B cell (primary cell): Measurements from ENCODE around the gene KCNQ5. TPM values are rescaled to one million over a fixed set of nuclear protein-coding genes. Genes with fewer than 3 reads are reported as not detected.

Source experiments
- ATAC-seq: fragments of 200-7000 bp; cut with Tn5 transposase; one replicate; pipeline ENCODE4 v1.10.0; 2021; ENCODE audit warnings: low read depth, mild to moderate bottlenecking, moderate number of reproducible peaks, moderate library complexity
- CTCF ChIA-PET: fragments of 350-600 bp; sonication (Branson Sonifier 250); formaldehyde crosslinking; loops from one replicate; lab custom pipeline; 2021; ENCODE audit warnings: antibody characterized with exemption, inconsistent platforms; lab: Charles Lee
- POLR2A ChIA-PET: fragments of 350-600 bp; sonication (Branson Sonifier 250); formaldehyde crosslinking; loops from one replicate; lab custom pipeline; 2021; ENCODE audit warnings: antibody characterized with exemption; lab: Charles Lee
- DNase-seq: peaks from one replicate; pipeline ENCODE4 v3.0.0; 2013
- H2AFZ ChIP-seq: 2 replicates; pipeline ENCODE4 v1.6.1; 2012; ENCODE audit warnings: mild to moderate bottlenecking, low read depth, low read length; ENCODE audit not compliant: insufficient read depth, poor library complexity, severe bottlenecking
- H3K27ac ChIP-seq, 2 donors: 1 replicate in 1 of 2; 2 replicates in 1 of 2; pipeline ENCODE4 v1.5.1; 2012 to 2013; ENCODE audit warnings: low read length in 2 of 2, mild to moderate bottlenecking in 2 of 2, moderate library complexity in 1 of 2
- H3K27me3 ChIP-seq, 4 experiments: fragments of 200-600 bp in 1 of 4; sonication (generic) in 1 of 4; replicated peaks in 1 of 4; 1 replicate in 2 of 4; 2 replicates in 2 of 4; pipeline versions ENCODE4 v1.6.1 to v1.7.0; 2013 to 2016; ENCODE audit warnings: low read length in 3 of 4, mild to moderate bottlenecking in 2 of 4, mixed read lengths in 1 of 4, moderate library complexity in 1 of 4; ENCODE audit not compliant: insufficient read depth in 4 of 4, control insufficient read depth in 3 of 4; ENCODE audit errors: control extremely low read depth in 1 of 4
- H3K36me3 ChIP-seq, 2 experiments: replicated peaks in 1 of 2; 1 replicate in 1 of 2; 2 replicates in 1 of 2; pipeline versions ENCODE4 v1.6.1 to v1.7.1; 2013; ENCODE audit warnings: low read length in 1 of 2; ENCODE audit not compliant: insufficient read depth in 2 of 2, control insufficient read depth in 1 of 2; ENCODE audit errors: control extremely low read depth in 1 of 2, extremely low read depth in 1 of 2
- H3K4me1 ChIP-seq, 2 donors: fragments of 200-600 bp in 1 of 2; sonication (generic) in 1 of 2; 1 replicate in 1 of 2; 2 replicates in 1 of 2; pipeline versions ENCODE4 v1.5.1 to v1.6.1; 2013 to 2017; ENCODE audit warnings: low read length in 2 of 2; ENCODE audit not compliant: control insufficient read depth in 2 of 2, insufficient read depth in 2 of 2
- H3K4me2 ChIP-seq: replicated peaks from 2 replicates; pipeline ENCODE3; 2012; ENCODE audit warnings: mild to moderate bottlenecking, low read depth, low read length; ENCODE audit not compliant: poor library complexity, severe bottlenecking
- H3K4me3 ChIP-seq, 5 experiments: fragments of 200-600 bp in 1 of 5; sonication (generic) in 1 of 5; 1 replicate in 3 of 5; 2 replicates in 2 of 5; pipeline versions ENCODE4 v1.5.1 to v1.7.0; 2011 to 2016; ENCODE audit warnings: low read length in 4 of 5, mild to moderate bottlenecking in 4 of 5, low read depth in 2 of 5, control low read depth in 1 of 5, moderate library complexity in 1 of 5; ENCODE audit not compliant: insufficient read depth in 1 of 5; ENCODE audit errors: control extremely low read depth in 1 of 5, extremely low read depth in 1 of 5
- H3K79me2 ChIP-seq: fragments of 200-600 bp; sonication (generic); one replicate; pipeline ENCODE4 v1.6.0; 2016; ENCODE audit warnings: low read length; ENCODE audit not compliant: control insufficient read depth, insufficient read depth
- H3K9ac ChIP-seq: fragments of 200-600 bp; sonication (generic); 2 replicates; pipeline ENCODE4 v1.6.1; 2017; ENCODE audit warnings: mild to moderate bottlenecking, low read length, moderate library complexity
- H3K9me3 ChIP-seq, 3 donors: one replicate each; pipeline versions ENCODE4 v1.6.1 to v1.7.1; 2013; ENCODE audit warnings: low read length in 2 of 3; ENCODE audit not compliant: control insufficient read depth in 2 of 3, insufficient read depth in 1 of 3; ENCODE audit errors: control extremely low read depth in 1 of 3
- H4K20me1 ChIP-seq: 2 replicates; pipeline ENCODE4 v1.6.0; 2012; ENCODE audit warnings: mild to moderate bottlenecking, low read length; ENCODE audit not compliant: insufficient read depth, control insufficient read depth, poor library complexity, severe bottlenecking
- H3K27ac Mint-ChIP-seq: one replicate; pipeline ENCODE4 v1.8.0; 2021; ENCODE audit warnings: mixed read lengths
- H3K27me3 Mint-ChIP-seq: one replicate; pipeline ENCODE4 v1.8.0; 2021; ENCODE audit warnings: mixed read lengths
- H3K4me1 Mint-ChIP-seq: one replicate; pipeline ENCODE4 v1.8.0; 2021; ENCODE audit warnings: mixed read lengths
- H3K4me3 Mint-ChIP-seq: one replicate; pipeline ENCODE4 v1.8.0; 2021; ENCODE audit warnings: mixed read lengths
- H3K9me3 Mint-ChIP-seq: one replicate; pipeline ENCODE4 v1.8.0; 2022; ENCODE audit warnings: mixed read lengths; ENCODE audit not compliant: insufficient read depth
- CTCF ChIP-seq: fragments of 200-600 bp; IDR thresholded peaks from one replicate; pipeline ENCODE4 v1.8.0; 2022; ENCODE audit warnings: antibody characterized with exemption, mild to moderate bottlenecking
- EZH2 ChIP-seq: IDR thresholded peaks from 2 replicates; pipeline ENCODE4 v1.6.1; 2012; ENCODE audit warnings: borderline replicate concordance, low read depth, mild to moderate bottlenecking, moderate library complexity, low read length; ENCODE audit not compliant: insufficient read depth, poor library complexity, severe bottlenecking
- WGBS: methylation state at CpG from one replicate; pipeline ENCODE4 v1.1.5; 2013; ENCODE audit warnings: missing lambda C conversion rate; ENCODE audit not compliant: insufficient coverage; 5-methylcytosine and 5-hydroxymethylcytosine counted together
- intact Hi-C: fragments of 100-400 bp; cut with micrococcal nuclease; formaldehyde crosslinking; loops from one replicate; pipeline ENCODE4 v1.10.0; 2022
- polyA plus RNA-seq: library from polyadenylated mRNA; depleted of rRNA; stranded (reverse); fragments of >200 nt; gene quantifications from 2 replicates; pipeline ENCODE4 v1.2.3, GENCODE V29; 2012
- total RNA-seq, 2 donors: library from RNA; stranded (reverse); fragments of 120-200 nt in 1 of 2; gene quantifications; 1 replicate in 1 of 2; 2 replicates in 1 of 2; pipeline versions ENCODE4 v1.2.3 to v1.2.4, GENCODE V29; 2013 to 2022

Gene KCNQ5
- total and polyA plus RNA-seq, 2 donors (not counting 1 experiment from before 2014, with no cell fraction given) = 2.3 to 9.4 TPM

DNA sequence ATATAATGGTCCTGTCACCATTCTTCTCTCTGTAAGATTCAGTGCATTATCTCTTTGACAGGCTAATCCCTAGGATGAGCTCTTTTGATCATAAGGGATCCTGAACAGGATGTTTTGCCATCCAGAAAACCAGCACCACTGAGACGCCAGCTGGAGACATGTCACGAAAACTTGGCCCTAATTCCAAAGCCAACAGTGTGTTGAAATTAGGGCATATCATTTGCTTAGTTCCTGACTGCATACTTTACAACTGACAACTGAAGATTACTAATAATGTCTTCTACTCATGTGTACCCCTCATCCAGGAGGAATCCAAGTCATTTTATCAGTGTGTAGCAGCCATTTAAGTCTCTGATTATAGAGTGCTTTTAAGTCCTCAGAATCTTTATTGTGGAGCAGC, 243.6 kb downstream of the KCNQ5 start:
- H3K79me2 ChIP-seq = peaks cover 5% of the 10 kb centered on the region
- H3K36me3 ChIP-seq = no peaks in the 10 kb centered on the region
- ATAC-seq (no peak), DNase-seq (no peak)
- Mint-ChIP-seq H3K4me3 (no peak overlapping the region), H3K27me3 (no peaks in the 10 kb centered on the region), H3K27ac (no peak overlapping the region), H3K4me1 (peaks cover 7% of the 10 kb centered on the region), H3K9me3 (no peaks in the 10 kb centered on the region)
- no peak overlapping the region for H3K4me3 ChIP-seq
- no peak overlapping the region for H3K9ac ChIP-seq
- intact Hi-C loops = no loop called here
- no peak for TF ChIP-seq EZH2
- no peak for TF ChIP-seq CTCF
- no peak overlapping the region for H3K27ac ChIP-seq
- CTCF ChIA-PET = no interaction called here
- no peak overlapping the region for H3K4me2 ChIP-seq
- WGBS = 100% methylated on average over 2 of the region's 2 CpGs
- POLR2A ChIA-PET = no interaction called here
- H3K4me1 ChIP-seq = peaks cover 4 to 8% of the 10 kb centered on the region in 2 donors
- H3K27me3 ChIP-seq = no peaks in the 10 kb centered on the region
- H3K9me3 ChIP-seq = no peaks in the 10 kb centered on the region
- H2AFZ ChIP-seq = no peak overlapping the region
- no peaks in the 10 kb centered on the region for H4K20me1 ChIP-seq

GRCh38 chr6:72869621-72870020, 247.8 kb downstream of the KCNQ5 start:
- intact Hi-C loops = no loop called here
- ATAC-seq = no peak
- no peak overlapping the region for H3K4me3 ChIP-seq
- Mint-ChIP-seq H3K4me3 (no peak overlapping the region), H3K4me1 (no peaks in the 10 kb centered on the region), H3K9me3 (no peaks in the 10 kb centered on the region), H3K27ac (no peak overlapping the region), H3K27me3 (no peaks in the 10 kb centered on the region)
- H3K79me2 ChIP-seq = peaks cover 5% of the 10 kb centered on the region
- H3K4me1 ChIP-seq = no peaks in the 10 kb centered on the region
- no peaks in the 10 kb centered on the region for H4K20me1 ChIP-seq
- POLR2A ChIA-PET = no interaction called here
- WGBS = no CpG with 5 or more reads among the region's 5 CpGs
- H3K9me3 ChIP-seq = no peaks in the 10 kb centered on the region
- CTCF ChIA-PET = no interaction called here
- H2AFZ ChIP-seq = no peak overlapping the region
- no peaks in the 10 kb centered on the region for H3K36me3 ChIP-seq
- TF ChIP-seq EZH2 = no peak
- no peak for TF ChIP-seq CTCF
- H3K4me2 ChIP-seq = no peak overlapping the region
- no peaks in the 10 kb centered on the region for H3K27me3 ChIP-seq
- no peak overlapping the region for H3K9ac ChIP-seq
- DNase-seq = no peak
- H3K27ac ChIP-seq = no peak overlapping the region
